K562 (cell line): Measurements from ENCODE around the gene KAT7. TPM values are rescaled to one million over a fixed set of nuclear protein-coding genes. Genes with fewer than 3 reads are reported as not detected.

Experiments used
- ETS1 ChIP-seq: conservative IDR thresholded peaks from 2 replicates; pipeline ENCODE4 v1.6.1; 2011; ENCODE audit warnings: low read depth, mild to moderate bottlenecking, low read length; ENCODE audit not compliant: control insufficient read depth
- NFE2L1 ChIP-seq: fragments of 450-650 bp; IDR thresholded peaks from 2 replicates; pipeline ENCODE4 v1.6.1; 2016; ENCODE audit warnings: missing genetic modification characterization, low read depth, mild to moderate bottlenecking, missing compliant biosample characterization, moderate library complexity, borderline replicate concordance
- RBM14 ChIP-seq: fragments of 200-400 bp; formaldehyde crosslinking; IDR thresholded peaks from 2 replicates; pipeline ENCODE4 v1.6.1; 2018; ENCODE audit warnings: low read depth, mild to moderate bottlenecking, low read length, moderate library complexity, borderline replicate concordance; ENCODE audit not compliant: insufficient read depth
- SNAPC5 ChIP-seq: fragments of 250-450 bp; sonication (Bioruptor Pico); IDR thresholded peaks from 2 replicates; pipeline ENCODE4 v1.8.0; 2021; ENCODE audit warnings: moderate library complexity, mild to moderate bottlenecking, inconsistent platforms
- ZNF324 ChIP-seq: fragments of 250-450 bp; sonication (Bioruptor Pico); IDR thresholded peaks from 2 replicates; pipeline ENCODE4 v1.4.0; 2020; ENCODE audit warnings: mild to moderate bottlenecking
- polyA plus RNA-seq, 8 experiments: library from polyadenylated mRNA; depleted of rRNA in 4 of 8; stranded (reverse) in 5 of 8; unstranded in 3 of 8; fragments of >200 nt; fragmentation: Nextera tagmentation in 2 of 8; fragmentation: Illumina TruSeq in 1 of 8; extraction: Ambion mirVana in 2 of 8; extraction: Trizol in 1 of 8; gene quantifications; 2 replicates each; pipeline versions ENCODE4 v1.2.1 to v1.2.3, GENCODE V29; 2011 to 2014; ENCODE audit warnings: inconsistent platforms in 1 of 8, missing spikeins in 1 of 8
- total RNA-seq, 7 experiments: library from RNA; depleted of rRNA in 6 of 7; stranded (reverse); fragments of >200 nt in 6 of 7; fragmentation: Illumina TruSeq in 2 of 7; extraction: Trizol in 2 of 7; gene quantifications; 2 replicates each; pipeline versions ENCODE4 v1.2.1 to v1.2.3, GENCODE V29; 2011 to 2021; ENCODE audit warnings: low replicate concordance in 1 of 7
- TF ChIP-seq, protein P1 (sequence below): sonication (generic); formaldehyde crosslinking; IDR thresholded peaks from 2 replicates; pipeline ENCODE4 v1.8.1; 2023; ENCODE audit warnings: mild to moderate bottlenecking, missing genetic modification reagents

The KAT7 gene
- total and polyA plus RNA-seq, 9 of the 15 experiments (the other 6 are each of a cell fraction or from before 2014, with no cell fraction given): 10.8 to 57.3 (median 34.8) TPM

- TF ChIP-seq ZNF324: no peak
- TF ChIP-seq, protein P1, sequence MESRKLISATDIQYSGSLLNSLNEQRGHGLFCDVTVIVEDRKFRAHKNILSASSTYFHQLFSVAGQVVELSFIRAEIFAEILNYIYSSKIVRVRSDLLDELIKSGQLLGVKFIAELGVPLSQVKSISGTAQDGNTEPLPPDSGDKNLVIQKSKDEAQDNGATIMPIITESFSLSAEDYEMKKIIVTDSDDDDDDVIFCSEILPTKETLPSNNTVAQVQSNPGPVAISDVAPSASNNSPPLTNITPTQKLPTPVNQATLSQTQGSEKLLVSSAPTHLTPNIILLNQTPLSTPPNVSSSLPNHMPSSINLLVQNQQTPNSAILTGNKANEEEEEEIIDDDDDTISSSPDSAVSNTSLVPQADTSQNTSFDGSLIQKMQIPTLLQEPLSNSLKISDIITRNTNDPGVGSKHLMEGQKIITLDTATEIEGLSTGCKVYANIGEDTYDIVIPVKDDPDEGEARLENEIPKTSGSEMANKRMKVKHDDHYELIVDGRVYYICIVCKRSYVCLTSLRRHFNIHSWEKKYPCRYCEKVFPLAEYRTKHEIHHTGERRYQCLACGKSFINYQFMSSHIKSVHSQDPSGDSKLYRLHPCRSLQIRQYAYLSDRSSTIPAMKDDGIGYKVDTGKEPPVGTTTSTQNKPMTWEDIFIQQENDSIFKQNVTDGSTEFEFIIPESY (CRISPR knock-in tag): no peak
- TF ChIP-seq ETS1: no peak
- no peak for TF ChIP-seq SNAPC5 (CRISPR knock-in tag)
- TF ChIP-seq RBM14: no peak
- TF ChIP-seq NFE2L1 (tag): no peak
These were observed 47.9 kb downstream of the KAT7 start (continued) for GRCh38 chr17:49836111-49837030.
